NB4 (cell line): ENCODE results near the gene FILIP1L.

Source experiments
- DNase-seq: peaks from one replicate; pipeline ENCODE4 v3.0.0; 2010; ENCODE audit warnings: low read depth
- H3K4me3 ChIP-seq: one replicate; pipeline ENCODE4 v1.5.1; 2011; ENCODE audit warnings: mild to moderate bottlenecking, low read depth, low read length, moderate library complexity
- MAX ChIP-seq: IDR thresholded peaks from 2 replicates; pipeline ENCODE4 v1.6.1; 2011; ENCODE audit warnings: low read depth, low read length
- MYC ChIP-seq: IDR thresholded peaks from 2 replicates; pipeline ENCODE4 v1.6.1; 2011; ENCODE audit warnings: low read depth, low read length
- POLR2A ChIP-seq: IDR thresholded peaks from 2 replicates; pipeline ENCODE4 v1.6.1; 2011; ENCODE audit warnings: mild to moderate bottlenecking; ENCODE audit not compliant: insufficient read length; ENCODE audit errors: extremely low read depth
- TF ChIP-seq, protein P1 (sequence below): IDR thresholded peaks from one replicate; pipeline ENCODE4 v1.5.1; 2012; ENCODE audit warnings: low read depth, low read length

Gene FILIP1L

GRCh38 chr3:100009276-100010086 lies 104.8 kb downstream of the FILIP1L start:
- no peak overlapping the region for H3K4me3 ChIP-seq
- no peak for DNase-seq
- TF ChIP-seq MAX (no peak), MYC (no peak), POLR2A (no peak)
- TF ChIP-seq, protein P1, sequence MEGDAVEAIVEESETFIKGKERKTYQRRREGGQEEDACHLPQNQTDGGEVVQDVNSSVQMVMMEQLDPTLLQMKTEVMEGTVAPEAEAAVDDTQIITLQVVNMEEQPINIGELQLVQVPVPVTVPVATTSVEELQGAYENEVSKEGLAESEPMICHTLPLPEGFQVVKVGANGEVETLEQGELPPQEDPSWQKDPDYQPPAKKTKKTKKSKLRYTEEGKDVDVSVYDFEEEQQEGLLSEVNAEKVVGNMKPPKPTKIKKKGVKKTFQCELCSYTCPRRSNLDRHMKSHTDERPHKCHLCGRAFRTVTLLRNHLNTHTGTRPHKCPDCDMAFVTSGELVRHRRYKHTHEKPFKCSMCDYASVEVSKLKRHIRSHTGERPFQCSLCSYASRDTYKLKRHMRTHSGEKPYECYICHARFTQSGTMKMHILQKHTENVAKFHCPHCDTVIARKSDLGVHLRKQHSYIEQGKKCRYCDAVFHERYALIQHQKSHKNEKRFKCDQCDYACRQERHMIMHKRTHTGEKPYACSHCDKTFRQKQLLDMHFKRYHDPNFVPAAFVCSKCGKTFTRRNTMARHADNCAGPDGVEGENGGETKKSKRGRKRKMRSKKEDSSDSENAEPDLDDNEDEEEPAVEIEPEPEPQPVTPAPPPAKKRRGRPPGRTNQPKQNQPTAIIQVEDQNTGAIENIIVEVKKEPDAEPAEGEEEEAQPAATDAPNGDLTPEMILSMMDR: no peak

GRCh38 chr3:100008081-100008698 lies 106.1 kb downstream of the FILIP1L start:
- no peak overlapping the region for H3K4me3 ChIP-seq
- no peak for TF ChIP-seq MYC
- TF ChIP-seq, protein P1: no peak
- no peak for TF ChIP-seq MAX
- no peak for TF ChIP-seq POLR2A
- DNase-seq: no peak

DNA sequence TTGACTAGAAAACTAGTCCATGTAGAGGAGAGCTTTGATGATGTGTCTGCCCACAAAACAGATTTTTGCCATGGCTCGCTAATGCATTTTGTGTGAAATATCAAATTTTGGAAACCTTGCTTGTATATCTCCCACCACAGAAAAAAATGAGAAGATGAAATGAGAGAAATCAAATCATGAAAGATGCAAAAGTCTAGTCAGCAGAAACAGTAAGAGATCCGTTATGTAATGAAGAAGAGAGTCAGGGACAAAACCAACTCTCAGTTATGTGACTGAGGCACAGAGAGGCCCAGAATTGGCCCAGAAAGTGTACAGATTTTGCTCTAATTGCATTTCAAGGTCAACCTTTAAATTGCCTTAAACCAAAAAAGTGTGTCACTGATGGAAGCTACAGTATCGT lies 107.0 kb downstream of the FILIP1L start:
- TF ChIP-seq, protein P1: no peak
- TF ChIP-seq POLR2A: no peak
- TF ChIP-seq MAX: no peak
- no peak for TF ChIP-seq MYC
- H3K4me3 ChIP-seq: no peak overlapping the region

GRCh38 chr3:100006570-100007271 lies 107.6 kb downstream of the FILIP1L start:
- H3K4me3 ChIP-seq: no peak overlapping the region
- DNase-seq: no peak

More for the DNA sequence above, 107.0 kb downstream of the FILIP1L start:
- DNase-seq: no peak

DNA sequence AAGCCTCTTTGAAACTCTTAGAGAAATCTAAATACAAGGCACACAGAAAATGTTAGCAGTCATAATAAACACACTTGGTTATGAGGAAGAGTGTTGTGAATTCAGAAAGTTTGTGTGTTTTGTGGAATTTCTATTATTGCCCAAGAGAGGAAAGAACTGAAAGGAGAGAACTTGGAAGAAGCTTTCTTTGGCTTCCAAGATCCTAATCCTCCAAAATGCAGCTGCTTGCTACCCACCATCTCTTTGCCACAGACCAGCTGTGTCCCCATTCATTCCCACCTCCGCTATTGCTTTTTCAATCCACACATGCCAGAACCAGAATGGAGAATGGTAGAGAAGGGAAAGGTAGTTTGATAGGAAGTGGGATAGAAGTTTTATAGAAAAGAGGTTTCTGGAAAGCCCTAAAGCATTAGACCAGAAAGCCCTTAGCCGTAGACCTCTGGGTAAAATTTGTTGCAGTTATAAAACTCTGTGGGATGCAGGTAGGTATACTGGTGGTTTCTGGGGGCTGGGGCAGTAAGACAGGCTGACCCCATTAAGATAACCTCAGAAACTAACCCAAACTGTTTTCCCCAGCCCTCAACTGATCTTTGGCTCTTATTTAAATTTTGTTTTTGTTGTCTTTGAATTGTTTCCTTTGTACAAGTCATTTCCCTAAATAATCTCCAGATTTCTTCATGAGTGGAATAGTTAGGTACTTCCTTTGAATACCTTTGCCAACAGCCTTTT lies 108.5 kb downstream of the FILIP1L start:
- TF ChIP-seq MAX (no peak), POLR2A (no peak), MYC (no peak)
- TF ChIP-seq, protein P1: no peak

More at GRCh38 chr3:100006570-100007271, 107.6 kb downstream of the FILIP1L start:
- TF ChIP-seq MAX (no peak), POLR2A (no peak), MYC (no peak)
- TF ChIP-seq, protein P1: no peak

More for the DNA sequence above, 108.5 kb downstream of the FILIP1L start:
- DNase-seq: no peak
- no peak overlapping the region for H3K4me3 ChIP-seq
